ENCODE data around the gene RDH14.

Gene RDH14

DNA sequence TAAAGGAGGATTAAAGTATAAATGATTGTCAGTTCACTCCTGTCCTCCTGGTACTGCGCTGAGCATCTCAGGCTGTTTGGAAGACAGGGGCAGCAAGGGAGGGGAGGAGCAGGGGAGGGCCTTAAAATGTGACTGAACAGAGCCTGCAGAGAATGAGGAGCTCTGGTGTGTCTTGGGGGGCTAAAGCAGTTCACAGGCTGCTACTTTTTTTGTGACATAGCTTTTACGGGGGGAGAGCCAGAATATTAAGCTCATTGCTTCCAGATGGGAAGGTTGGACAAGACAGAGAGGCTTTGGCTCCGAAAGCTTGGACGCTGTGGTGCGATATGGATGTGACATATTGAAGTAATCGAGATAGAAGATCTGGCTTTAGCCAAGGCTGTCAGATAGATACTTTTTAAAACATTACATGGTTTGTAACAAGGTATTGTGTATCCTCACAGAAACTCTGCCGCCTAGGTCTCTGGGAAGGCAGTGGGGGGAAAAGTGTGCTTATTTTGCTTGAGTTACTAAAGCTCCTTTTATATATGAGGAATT, 40.5 kb downstream of the RDH14 start:
- DNase-seq = no peak

DNA sequence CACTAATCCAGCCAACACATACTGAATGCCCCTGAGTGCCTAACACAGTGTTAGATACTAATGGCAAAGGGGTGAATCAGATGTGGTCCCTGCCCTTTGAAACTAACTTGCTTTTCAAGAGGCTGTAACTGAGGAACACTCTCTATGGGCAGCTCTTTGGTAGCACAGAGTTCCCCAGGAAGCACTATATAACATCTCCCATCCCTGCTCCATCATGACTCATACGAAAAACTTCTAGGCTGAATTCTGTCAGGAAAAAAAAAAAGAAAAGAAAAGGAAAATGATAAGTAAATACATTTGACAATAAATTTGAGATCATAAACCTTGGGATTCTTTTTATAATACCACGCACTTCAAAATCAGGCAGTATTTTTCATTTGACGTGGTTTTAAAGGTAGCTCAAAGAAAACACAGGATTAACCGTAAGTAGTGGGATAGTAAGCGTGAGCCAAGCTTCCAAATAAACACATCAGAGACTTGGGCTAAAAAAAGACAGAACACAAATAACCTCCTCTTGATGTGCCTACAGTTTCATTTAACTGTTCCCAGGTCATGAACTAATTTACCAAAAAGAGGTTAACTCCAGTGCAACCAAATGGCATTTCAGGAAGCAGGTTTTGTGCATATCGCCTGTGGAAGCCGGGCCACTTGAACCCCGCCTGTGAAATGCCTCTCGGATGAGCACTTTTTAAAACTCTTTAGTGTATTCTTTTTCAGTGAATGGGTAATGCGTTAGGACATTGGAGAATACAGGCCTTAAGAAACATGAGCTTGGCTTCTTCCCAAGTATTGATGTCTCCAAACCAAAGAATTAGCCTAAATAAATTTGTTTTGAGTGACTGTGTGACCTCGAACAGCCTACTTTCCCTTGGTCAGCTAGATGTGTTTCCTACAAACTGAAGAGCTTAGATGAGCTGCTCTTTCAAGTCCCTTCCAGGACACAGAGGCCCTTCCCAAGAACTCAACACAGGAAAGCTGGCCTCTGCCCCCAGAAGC, 42.0 kb downstream of the RDH14 start:
- no peak for DNase-seq

DNA sequence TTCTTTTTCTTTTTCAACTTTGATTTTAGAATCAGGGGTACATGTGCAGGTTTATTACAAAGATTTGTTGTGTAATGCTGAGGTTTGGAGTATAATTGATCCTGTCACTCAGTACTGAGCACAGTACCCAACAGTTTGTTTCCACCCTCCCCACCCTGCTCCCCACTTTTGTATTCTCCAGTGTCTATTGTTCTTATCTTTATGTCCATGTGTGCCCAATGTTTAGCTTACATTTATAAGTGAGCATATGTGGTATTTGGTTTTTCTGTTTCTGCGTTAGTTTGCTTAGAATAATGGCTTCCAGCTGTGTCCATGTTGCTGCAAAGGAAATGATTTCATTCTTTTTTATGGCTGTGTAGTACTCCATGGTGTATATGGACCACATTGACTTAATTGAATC, 43.1 kb downstream of the RDH14 start:
- no peak for DNase-seq

DNA sequence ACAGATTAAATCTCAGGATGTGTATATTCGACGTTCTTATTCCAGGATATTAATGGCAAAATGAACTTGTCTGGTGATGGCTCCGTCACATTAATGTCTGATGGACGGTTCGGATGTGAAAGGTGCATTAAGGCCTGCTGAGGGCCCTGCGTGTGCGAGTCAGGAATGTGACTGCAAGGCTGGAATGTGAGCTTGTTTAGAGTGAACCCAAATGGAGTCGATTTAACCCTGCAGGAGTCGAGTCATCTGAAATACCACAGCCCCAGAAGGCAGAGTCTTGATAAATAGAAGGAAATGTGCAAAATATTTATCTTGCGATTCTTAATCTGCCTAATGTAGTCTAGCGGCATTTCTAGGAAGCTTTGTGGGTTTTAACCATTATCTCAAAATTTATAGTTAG, 44.3 kb downstream of the RDH14 start:
- DNase-seq = no peak

DNA sequence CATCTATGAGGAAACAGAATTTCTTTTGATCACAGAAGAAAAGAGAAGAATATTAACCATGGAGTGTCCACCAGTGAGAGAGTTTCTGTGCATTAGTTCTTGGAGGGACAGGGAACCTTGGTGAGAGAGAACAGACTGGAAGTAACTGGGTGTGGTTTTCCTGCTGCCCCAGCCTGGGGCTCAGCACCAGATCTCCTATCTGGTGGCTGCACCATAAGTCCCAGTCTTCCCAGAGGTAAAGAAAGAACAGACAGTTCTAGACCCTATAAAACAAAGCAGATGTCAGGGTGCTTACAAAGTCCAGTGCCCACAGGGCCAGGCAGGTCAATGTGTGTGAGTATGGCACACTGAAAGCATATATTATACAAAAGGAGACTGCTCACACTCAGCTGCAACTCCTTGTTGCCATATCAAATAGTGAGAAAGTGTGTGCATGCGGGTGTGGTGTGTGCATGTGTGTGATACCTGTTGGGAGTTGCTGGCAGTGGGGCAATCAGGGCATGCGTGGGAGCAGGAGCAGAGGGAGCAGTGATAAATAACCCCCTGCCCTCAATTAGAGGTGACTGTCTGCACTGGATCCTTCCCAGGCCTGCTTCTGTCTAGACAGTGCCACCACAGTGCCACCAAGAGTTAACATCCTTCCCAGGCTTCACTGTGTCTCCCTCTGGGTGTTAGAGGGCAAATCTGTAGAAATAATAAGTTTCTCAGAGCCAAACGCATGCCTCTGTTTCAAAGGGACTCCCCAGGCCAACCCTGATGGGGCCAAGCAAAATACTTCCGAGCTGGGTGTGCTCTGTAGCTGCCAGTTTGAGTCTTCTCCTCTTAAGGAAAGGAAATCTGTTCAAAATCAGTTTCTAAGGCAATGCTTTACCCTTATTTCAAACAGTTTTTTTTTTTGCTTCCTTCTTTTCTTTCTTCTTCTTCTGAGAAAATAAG, 45.7 kb downstream of the RDH14 start:
- no peak for DNase-seq

DNA sequence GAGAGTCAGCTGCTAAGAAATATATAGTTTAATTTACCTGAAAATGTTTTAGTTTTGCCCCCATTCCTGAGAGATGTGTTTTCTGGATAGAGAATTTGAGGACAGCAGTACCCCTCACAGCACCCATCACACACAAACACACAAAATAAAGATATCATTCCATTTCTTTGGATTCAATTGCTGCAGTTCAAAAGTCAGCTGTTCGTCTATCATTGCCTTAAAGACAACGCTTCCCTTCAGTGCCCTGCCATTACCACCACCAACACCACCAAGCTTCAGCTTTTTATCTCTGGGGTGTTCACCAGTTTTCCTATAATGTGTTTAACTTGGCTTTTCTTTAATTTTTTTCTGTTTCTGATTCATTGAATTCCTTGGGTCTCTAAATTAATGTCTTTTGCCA, 49.7 kb downstream of the RDH14 start:
- DNase-seq = no peak

DNA sequence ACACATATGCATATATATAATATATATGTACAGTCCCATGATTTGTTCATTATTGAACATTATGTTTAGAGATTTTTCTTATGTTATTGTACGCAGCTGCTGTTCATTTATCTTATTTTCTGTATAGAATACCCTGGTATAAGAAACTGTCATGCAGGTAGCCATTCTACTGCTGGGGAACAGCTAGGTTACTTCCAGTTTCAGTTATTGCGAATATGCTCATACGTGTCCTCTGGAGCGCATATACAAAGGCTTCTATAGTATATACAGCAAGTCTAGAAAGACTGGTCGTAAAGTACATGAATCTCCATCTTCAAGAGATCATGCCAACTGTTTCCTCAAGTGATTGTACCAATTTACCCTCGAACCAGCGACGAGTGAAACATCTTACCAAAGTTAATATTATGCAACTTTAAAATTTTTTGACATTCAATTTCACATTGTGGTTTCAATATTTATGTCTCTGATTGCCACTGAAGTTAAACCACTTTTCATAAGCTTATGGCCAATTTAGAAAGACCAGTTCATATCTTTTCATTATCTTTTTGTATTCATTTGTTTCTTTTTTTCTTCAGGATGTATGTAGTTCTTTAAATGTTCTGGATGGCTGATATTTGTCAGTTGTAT, 53.5 kb downstream of the RDH14 start:
- DNase-seq = no peak

DNA sequence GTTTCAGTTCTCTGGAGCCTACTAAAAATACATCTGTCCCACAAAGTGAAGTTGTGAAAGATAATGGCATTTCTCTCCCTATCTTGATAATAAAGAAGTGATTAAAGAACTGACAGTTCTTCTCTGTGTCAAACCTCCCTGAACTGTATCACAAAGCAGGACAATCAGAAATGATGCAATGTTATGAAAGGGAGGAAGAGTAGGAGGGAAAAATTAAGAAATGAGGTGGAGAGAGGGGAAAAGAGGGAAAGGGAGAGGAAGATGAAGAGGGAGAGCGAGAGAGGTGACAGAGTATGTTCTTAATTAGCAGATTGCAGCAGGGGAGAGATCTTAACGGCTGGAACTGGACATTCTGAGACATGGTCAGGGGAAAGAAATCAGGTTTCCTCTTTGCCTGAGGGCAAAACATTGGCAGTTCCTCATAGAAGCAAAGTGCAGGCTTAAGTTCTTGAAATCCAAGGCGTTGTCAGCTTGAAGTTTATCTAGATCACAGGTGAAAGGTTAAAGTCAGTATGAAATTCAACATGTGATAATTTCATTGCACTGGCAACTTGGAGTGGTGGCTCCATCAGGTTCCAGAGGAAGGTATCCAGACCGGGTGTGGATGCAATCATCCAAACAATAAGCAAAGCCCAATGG, 54.6 kb downstream of the RDH14 start:
- no peak for DNase-seq
